Measurements from ENCODE around the gene FIBP.
"Not testable (repeated sequence)": the region's sequence is repeated elsewhere in the genome, so short reads cannot be mapped to it uniquely, and the experiment has no call there.

FIBP gene

DNA sequence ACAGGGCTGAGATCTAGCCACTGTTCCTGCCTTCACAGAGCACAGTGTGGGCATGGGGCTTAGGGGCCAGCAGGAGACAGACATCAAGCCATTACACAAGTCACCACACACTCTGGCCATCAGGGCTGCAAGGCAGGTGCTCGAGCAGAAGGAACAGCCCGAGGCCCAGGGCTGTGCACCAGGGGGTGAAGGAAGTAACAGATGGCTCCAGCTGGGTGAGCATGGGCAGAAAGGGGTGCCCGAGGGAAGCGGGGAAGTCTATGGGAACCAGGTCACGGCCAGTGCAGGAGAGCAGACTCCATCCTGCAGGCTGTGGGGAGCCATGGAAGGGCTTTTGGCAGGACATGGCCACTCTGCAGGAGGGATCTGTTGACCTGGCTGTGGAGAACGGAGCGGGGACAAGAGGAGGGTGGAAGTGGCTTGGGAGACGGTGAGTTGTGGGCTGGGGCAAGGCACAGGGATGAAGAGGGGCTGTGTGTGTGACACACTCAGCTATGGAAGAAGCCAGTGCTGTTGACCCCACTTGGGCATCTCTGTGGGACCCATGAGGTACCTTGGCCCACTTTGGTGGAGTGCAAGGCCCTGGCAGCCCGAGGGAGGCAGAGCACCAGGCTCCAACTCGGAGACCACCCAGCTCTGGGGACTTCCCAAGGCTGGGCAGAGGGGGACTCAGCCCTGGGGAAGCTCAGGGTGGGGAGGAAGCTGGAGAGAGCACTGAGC, 27.0 kb upstream of the FIBP start:
- no peak for DNase-seq (ENCODE audit: low read depth in 3 of 3)

DNA sequence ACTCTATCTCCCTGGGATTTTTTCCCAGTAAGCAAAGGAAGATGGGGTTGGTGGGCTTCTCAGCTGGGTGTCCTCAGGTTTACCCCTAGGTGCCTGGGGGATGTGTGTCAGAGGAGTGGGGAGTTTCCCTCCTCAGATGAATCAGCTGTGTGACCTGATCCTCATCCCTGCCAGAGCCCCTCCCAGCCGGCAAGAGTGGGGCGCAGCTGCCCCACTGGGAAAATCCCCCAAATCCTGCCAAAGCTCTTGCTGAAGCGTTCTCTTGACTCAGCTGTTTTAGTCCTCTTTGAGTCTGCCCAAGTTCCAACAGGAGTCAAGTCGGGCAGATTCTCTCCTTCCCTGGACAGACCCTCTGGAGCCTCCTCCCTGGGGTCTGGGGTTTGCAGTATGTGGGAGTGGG, 24.6 kb upstream of the FIBP start:
- no peak for DNase-seq (ENCODE audit: low read depth in 3 of 3)

DNA sequence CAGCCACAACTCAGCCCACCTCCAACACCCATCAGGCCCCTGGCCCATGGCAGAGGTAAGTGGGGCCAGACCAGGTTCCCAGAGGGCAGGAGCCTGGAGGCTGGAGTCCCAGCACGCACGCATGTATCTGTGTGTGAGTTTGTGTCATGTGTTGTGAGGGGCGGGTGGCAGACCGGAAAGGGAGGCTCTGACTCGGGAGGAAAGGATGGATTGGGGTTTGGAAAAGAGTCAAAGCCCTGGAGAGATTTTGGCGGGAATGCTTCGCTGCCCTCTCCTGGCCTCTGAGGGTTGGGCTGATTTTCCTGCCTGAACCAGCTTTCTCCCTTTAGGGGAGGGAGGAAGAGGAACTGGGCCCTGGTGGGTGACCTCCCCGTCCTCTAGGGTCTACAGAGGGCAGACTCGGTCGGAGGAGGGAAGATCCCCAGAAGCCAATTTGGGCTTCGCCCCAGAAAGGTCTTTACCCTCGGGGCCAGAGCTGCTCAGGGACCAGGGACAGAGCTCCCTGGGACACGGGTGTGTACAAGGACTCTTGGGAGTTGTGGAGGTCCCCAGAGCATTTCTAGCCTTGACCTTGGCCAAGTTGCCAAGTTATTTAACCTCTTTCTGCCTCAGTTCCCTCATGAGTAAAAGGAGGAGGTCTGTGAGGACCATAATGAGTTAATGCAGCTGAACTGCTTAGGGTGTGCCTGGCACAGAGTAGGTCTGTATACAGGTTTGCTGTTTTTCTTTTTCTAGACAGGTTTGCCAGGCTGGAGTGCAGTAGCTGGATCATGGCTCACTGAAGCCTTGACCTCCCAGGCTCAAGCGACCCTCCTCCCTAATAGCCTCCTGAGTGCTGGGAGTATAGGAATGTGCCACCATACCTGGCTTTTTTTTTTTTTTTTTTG, 23.7 kb upstream of the FIBP start:
- no peak for DNase-seq (ENCODE audit: low read depth in 3 of 3)

DNA sequence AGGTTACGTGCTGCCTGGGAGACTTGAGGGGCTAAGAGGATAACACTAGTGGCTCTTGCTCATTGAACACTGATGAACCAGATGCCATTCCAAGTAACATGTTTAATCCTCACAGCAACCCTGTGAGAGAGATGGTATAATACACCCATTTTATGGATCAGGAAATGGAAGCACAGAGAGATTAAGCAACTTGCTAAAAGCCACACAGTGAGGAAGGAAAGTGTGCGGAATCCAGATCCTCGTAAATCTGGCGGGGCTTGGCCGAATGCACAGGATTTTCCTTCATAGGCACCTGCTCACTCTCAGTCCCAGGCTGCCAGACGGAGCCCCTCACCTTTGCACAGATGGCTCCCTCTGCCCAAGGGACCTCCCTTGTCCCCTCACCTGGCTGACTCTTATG, 19.6 kb upstream of the FIBP start:
- DNase-seq (ENCODE audit: low read depth in 3 of 3): no peak

DNA sequence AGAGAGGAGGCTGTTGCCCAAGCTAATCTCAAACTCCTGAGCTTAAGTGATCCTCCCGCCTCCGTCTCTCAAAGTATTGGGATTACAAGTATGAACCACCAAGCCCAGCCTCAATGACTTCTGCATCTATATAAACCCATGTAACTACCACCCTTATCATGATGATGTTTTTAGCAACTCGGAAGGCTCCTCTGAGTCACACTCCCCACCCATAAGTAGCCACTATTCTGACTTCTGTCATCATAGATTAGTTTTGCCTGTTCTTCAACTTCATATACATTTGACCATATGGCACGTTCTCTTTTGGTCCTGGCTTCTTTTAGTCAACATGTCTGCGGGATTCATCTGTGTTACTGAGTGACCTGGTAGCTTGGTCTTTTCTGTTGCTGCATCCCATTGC, 18.3 kb upstream of the FIBP start:
- no peak for DNase-seq (ENCODE audit: low read depth in 3 of 3)

DNA sequence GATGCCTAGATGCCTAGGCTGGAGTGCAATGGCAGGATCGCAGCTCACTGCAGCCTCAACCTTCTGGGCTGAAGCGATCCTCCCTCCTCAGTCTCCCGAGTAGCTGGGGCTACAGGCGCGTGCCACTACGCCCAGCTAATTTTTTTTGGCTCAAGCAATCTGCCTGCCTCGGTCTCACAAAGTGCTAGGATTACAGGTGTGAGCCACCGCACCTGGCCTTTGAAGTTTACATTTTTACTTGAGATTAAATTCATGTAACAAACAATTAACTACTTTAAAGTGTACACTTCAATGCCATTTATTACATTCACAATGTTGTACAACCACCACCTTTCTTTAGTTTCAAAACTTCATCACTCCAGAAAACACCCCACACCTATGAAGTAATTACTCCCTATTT, 15.4 kb upstream of the FIBP start:
- no peak for DNase-seq (ENCODE audit: low read depth in 3 of 3)

DNA sequence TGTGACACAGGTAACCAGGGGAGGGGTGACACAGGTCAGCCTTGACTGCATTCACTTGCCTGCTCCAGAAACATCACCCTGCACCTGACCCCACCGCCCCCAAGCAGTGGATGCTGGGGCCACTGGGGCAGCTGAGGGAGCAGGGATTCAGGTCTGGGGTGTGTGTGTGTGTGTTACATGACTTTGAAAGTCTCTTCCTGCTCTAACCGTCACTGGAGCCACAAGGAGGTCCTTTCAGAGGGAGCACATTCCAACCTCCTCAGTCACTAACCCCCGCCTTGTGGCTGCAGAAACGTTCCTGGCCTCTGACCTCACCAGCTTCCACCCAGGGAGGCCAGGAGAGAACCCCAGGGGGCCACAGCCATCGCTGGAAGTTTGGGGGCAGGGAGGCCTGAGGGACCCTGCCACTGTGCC, 14.8 kb upstream of the FIBP start:
- DNase-seq (ENCODE audit: low read depth in 3 of 3): no peak

DNA sequence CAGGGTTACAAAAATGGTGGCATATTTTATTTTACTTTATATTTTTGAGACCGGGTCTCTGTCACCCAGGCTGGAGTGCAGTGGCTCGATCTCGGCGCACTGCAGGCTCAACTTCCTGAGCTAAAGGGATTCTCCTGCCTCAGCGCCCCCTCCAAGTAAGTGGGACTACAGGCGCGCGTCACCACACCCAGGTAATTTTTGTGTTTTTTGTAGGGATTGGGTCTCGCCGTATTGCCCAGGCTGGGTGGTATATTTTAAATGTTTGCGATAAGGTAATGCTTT, 12.6 kb upstream of the FIBP start:
- no peak for DNase-seq (ENCODE audit: low read depth in 3 of 3)

DNA sequence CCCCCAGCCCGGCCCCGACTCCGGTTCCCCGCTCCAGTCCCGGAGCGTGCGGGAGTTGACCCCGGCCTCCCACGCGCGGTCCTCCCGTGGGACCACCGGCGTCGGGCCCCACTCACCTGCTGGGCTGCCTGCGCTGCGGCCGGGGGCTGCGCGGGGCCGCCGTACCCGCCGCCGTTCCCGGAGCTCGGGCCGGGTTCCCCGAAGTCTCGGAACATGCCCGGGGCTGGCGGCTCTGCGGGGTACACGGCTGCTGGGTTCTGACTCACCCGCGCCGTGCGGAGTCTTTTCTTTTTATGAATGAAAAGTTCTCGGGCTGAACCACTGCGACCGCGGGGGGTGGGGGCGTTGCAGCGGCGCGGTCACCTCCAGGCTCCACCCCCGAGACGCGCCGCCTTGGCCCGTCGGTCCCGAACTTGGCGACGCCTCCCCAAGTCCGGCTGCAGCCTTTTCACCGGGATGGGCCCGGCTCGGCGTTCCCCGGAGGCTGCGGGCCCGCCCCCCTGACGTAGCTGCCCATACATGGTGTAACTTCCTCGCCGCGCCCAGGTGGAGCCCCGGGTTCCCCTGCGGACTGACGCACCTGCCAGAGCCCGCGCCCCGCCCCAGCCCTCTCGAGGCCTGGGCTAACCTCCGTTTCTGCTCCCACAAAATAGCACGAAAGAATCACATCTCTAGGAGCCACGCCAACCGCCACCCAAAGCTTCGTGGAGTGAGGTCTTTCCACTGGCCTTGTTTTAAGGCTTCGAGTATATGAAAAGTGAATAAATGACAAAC, 12.0 kb upstream of the FIBP start, which contains the start of gene FOSL1:
Gene FOSL1, minus strand, starts transcription at position 264 of the 774 bp plus-strand sequence. Its CDS starts 49 bp downstream, at position 215.
- DNase-seq (ENCODE audit: low read depth in 3 of 3): peak; percentile 89 to 91 (median 90)

DNA sequence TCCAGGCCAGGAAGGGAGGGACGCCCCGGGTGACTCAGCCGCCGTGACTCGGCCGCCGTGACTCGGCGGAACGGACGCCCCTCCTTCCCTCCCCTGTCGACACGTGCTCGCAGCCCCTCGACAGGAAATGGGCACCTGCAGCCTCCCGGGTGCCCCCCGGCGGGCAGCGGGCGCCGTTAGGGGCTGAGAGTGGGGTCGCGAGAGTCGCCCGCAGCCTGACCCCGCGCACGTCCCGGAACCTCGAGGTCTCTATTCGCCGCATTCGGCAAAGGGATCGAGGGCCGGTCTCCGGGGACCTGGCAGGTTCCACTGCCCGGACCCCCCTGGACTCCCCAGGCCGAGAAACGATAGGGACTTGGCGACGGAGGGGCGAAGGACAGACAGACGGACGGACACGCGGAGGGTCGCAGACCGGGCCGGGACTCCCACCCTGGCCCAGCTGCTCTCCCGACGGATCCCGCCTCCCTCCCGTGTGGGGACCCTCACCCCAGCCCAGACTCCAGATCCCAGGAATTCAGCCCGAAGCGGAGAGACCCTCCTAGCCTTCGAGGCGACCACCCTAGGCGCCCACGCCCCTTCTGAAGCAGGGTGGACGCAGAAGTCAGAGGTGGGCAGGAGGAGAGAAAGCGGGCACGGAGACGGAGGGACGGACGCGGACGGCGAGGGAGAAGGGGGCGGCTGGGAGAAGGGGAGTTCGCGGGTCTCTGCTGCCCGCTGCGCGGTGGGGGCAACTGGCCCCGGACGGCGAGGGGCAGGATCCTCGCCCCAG, 11.3 kb upstream of the FIBP start:
- peak; percentile 56 to 70 (median 66) for DNase-seq (ENCODE audit: low read depth in 3 of 3)

DNA sequence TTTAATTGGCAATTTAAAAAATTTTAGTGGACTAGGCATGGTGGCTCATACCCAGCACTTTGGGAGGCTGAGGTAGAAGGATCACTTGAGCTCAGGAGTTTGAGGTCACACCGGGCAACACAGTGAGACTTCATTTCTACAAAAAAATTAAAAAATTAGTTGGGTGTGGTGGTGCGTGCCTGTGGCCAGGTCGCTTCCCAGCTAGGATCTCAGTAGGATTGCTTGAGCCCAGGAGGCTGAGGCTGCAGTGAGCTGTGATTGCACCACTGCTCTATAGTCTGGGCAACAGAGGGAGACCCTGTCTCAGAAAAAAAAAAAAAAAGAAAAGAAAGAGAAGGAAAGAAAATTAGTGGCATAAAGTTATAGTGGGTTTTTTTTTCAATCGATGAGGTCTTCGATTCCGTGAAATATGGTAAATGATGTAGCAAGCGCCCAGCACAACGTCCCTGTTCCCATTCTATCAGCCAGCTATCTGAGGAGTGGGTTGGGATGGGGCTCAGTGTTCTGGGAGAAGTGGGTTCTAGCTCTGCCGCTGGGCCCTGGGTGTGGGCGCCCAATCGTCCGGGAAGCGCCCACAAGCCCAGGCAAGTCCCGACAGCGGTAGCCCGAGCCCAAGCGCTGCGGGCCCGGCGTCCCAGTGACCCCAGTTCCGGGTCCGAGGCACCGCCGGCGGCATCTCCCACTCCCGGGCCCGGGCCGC, 10.5 kb upstream of the FIBP start:
- no peak for DNase-seq (ENCODE audit: low read depth in 3 of 3)

DNA sequence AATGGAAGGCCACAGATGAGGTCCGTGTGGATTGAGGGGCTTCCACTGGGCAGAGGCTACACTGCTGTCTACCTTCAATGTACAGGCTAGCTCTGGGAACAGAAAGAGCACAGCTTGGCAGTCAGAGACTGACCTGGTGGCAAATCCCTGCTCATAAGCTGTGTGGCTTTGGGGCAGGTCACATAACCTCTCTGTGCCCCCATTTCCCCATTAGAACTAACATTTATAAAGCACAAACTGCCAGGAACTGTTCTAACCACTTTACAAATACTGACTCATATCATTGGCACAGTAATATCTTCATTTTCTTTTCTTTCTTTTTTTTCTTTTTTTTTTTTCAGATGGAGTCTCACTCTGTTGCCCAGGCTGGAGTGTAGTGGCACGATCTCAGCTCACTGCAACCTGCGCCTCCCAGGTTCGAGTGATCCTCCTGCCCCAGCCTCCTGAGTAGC, 8.8 kb upstream of the FIBP start:
- DNase-seq (ENCODE audit: low read depth in 3 of 3): no peak

DNA sequence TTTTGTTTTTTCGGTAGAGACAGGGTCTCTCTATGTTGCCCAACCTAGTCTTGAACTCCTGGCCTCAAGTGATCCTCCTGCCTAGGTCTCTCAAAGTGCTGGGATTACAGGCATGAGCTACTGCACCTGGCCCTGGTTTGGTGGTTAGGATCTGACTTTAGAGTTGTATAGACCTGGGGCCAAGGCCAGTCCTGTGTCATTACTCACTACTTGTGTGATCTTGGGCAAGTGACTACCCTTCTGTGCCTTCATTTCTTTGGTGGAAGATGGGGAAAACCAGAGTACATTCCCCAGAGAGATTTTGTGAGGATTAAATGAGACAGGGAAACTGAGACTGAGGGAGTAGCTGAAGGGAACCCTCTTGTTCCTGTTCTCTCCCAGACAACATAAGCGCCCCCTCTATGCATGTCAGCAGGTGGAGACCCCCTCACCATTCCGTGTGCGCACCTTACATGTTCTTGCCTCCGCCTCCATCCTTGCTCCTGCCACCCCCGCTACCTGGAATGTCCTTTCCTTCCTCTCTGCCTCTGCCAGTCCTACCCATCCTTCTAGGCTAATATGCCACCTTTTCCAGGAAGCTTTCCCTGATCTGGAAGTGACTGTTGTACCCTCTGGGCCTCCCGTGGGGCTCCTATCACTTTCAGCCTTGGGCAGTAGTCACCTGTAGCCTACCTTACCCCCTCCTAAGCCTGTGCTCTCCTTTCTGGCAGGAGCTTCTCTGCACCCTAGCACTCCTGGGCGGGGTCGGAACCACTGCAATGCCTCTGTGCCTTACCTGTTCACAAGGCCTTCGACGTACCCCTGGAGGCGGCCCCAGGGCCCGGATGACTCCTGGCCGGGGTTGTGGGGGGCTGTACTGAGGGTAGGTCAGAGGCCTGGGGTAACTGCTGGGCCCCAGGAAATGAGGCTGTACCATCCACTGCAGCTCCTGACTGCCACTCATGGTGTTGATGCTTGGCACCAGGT, 8.0 kb upstream of the FIBP start:
- DNase-seq (ENCODE audit: low read depth in 3 of 3): no peak

DNA sequence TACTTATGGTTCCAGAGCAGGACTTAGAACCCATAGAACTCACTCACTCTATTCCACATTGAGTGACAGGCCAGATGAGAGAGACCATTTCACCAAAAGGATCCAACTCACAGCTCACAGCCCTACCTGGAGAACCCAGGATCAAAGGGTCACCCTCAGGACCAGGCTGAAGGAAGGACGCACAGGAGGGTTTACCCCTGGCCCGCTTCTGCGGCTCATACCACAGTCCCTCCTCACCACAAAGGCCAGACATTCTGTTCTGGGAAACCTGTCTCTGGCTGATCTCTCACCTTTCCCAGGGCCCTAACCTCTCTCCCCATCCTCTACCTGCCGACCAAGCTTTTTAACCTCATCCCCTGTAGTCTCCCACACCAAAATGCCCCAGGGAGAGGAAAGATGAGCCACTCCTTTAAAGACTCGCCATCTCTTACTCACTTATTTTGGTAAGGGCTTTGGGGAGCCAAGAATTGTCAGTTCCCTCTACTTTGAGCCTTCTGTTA, 7.3 kb upstream of the FIBP start:
- no peak for DNase-seq (ENCODE audit: low read depth in 3 of 3)

DNA sequence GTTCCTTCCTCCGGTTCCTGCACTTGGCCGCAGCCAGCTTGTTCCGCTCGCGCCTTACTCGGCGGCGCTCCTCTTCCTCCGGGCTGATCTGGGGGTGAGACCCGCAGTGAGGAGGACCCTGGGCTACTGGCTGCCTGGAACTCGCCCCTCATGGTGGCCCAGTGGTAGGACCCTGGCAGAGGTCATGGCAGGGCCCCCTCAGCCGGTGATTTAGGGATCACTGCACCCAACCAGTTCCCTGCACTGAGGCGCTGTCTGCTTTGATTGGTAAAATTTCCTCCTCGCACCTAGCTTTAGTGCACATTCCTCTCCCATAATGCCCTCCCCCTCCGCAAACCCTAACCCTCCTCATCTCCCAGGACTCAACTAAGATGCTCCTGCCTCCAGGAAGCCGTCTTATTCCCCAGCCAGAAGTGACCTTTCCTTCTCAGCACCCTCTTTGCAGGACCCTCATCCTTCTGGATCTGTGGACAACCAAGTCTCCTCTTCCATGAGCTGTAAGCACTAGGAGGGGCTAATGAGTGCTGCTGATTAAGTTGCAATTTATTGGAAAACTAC, 5.8 kb upstream of the FIBP start:
- no peak for DNase-seq (ENCODE audit: low read depth in 3 of 3)

DNA sequence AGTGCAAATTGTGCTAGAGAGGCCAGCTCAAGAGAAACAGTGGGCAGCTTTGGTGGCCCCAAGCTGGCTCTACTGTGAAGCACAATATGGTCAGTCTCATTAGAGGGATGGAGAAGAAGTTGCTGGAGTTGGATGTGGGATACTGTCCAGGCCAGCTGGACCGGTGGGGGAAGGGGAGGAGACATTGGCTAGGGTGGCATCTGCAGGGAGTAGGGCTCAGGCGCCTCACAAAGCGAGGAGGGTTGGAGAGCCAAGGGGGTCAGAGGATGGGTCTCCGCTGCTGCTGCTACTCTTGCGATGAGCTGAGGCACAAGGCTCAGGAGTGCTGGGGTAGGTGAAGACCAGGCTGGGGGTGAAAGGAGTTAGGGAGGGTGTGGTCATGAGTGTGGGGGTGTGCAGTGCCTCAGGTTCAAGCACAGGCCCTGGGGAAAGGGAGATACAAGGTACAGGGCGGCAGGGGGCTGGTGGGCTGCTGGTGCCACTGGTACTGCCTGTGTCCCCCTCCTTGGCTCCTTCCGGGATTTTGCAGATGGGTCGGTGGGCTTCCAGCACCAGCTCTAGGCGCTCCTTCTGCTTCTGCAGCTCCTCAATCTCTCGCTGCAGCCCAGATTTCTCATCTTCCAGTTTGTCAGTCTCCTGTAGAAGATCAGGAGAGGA, 4.5 kb upstream of the FIBP start:
- no peak for DNase-seq (ENCODE audit: low read depth in 3 of 3)

DNA sequence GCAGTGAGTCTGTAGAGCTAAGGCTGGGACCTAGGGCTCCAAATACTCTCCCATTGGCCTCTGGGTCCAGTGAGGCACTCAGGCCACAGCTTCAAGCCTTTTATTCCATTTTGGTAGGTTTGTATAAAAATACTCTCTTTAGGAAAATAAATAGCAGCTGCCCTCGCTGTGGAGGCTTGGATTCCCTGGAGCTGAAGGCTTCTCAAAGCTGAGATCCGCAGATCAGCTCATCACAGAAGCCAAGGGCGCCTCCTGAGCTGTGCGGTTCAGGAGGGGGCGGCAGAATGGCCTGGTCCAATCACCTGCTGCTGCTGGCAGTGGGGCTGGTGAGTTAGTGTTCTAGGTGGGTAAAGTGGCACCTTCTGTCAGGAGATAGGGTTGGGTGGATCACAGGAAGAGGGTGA, 3.9 kb upstream of the FIBP start:
- DNase-seq (ENCODE audit: low read depth in 3 of 3): not testable (repeated sequence)

DNA sequence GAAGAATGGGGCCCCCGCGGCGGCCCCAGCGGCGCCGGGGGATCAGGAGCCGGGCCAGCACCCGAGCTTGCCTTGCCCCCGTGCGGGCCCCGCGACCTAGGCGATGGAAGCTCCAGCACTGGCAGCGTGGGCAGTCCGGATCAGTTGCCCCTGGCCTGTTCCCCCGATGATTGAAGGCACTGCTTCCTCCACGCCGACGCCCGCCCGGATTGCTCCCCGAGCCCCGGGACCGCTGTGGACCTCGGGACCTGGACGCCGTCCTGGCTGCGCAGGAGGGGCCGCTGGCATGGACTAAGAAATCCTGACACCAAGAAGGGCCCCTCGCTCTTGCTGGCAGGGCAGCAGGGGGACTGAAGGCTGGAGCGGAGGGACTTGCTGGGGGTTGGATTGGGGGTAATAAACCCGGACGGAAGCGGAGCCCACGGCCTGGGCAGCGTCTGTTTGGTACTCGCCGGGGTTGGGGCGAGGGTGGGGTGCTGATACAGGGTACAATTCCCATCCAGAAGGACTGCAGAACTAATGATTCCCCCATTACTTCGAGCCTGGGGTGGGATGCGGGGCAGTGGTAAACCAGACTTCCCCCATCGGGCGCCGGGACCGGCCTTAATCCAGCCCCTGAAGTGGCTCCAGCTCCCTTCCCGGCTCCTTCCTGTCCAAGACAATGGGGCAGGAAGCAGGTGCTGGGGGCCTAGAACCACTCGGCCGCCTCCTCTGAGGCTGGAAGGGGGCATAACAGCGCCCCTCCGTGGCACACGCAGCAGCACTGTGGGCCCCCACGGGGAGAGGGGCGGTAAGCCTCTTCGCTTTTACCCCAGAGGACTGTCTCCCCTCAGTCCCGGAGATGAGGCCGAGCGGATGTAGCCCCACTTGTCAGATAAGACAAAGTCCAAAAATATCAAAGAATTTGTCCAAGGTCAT, 3.2 kb upstream of the FIBP start:
- peak in 1 of 3 experiments; percentile 53 for DNase-seq (ENCODE audit: low read depth in 3 of 3)
